Skin of body (tissue), 2 donors: ENCODE measurements around the gene PLCL2. TPM values are rescaled to one million over a fixed set of nuclear protein-coding genes. Genes with fewer than 3 reads are reported as not detected.
A peak's percentile ranks its signal among the peaks of the same experiment; 100 is the strongest.

Source experiments
- DNase-seq: peaks from one replicate; lab custom pipeline; 2025; lab: John Stamatoyannopoulos, UW
- total RNA-seq: library from RNA; depleted of rRNA; stranded (reverse); fragments of >200 nt; gene quantifications from one replicate; pipeline ENCODE4 v1.2.3, GENCODE V29; 2014

The PLCL2 gene
- total RNA-seq, 1 donor from 2014 or later, result 18.6 TPM

DNA sequence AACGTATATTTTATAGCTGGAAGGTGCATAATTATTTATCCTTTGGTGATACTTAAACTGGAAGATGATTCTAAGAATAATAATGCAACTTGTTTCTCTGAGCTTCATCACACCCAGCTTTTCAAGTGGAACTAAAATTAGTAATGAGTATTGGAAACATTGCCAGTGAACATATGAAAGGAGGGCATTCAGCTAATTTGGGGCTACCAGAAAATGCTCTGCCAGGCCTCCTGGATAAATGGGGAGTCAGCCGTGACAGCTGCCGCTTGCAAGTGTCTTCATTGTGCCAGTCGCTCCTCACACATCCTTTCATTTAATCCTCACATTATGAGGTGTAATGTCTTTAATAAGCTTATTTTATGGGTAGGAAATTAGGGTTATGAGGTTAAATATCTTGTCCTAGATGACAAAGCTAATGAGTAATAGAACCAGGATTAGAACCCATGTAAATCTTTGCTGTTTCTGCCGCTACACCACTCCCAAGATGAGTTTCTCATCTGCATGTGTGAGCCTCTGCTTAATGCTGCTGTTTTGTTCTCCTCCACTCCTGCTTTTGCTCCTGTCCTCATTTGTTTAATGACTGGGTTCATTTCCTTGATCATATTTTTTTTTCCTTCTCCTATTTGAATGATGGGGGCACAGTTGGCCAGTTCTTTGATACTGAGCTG lies 155.7 kb downstream of the PLCL2 start:
- no peak for DNase-seq

- no peak for DNase-seq
Measured at GRCh38 chr3:17040990-17041377, 156.2 kb downstream of the PLCL2 start.

- no peak for DNase-seq
Measured at GRCh38 chr3:17044855-17045254, 160.1 kb downstream of the PLCL2 start.

GRCh38 chr3:17045705-17046104 lies 160.9 kb downstream of the PLCL2 start:
- DNase-seq, result no peak

GRCh38 chr3:17046623-17047022 lies 161.9 kb downstream of the PLCL2 start:
- no peak for DNase-seq

GRCh38 chr3:17047162-17047561 lies 162.4 kb downstream of the PLCL2 start:
- DNase-seq, result no peak

DNA sequence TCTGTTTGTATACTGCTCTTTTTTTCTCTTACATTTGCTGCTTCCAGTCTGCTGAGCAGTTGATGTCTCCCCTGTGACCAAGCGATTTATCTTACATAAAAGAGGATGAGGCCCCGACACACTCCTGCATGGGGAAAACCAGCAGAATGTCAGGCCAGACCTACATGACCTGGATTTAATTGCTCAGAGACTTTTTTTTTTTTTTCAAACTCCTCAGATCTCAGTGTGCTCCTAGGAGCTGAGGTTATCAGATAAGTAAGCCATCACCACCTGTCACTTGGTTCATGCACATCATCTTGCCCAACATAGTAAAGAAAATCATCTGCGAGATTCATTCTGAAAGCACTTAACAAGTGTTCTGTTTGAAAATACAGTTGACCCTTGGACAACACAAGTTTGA lies 163.1 kb downstream of the PLCL2 start:
- DNase-seq, result no peak

DNA sequence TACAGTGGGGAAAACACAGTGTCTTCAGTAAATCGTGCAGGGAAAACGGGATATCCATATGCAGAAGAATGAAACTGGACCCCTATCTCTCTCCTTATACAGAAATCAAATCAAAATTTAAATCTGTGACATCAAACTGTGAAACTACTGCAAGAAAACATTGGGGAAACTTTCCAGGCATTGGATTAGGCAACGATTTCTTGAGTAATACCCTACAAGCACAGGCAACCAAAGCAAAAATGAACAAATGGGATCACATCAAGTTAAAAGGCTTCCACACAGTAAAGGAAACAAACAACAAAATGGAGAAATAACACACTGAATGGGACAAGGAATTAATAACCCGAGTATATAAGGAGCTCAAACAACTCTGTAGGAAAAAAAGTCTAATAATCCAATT lies 165.3 kb downstream of the PLCL2 start:
- no peak for DNase-seq

DNA sequence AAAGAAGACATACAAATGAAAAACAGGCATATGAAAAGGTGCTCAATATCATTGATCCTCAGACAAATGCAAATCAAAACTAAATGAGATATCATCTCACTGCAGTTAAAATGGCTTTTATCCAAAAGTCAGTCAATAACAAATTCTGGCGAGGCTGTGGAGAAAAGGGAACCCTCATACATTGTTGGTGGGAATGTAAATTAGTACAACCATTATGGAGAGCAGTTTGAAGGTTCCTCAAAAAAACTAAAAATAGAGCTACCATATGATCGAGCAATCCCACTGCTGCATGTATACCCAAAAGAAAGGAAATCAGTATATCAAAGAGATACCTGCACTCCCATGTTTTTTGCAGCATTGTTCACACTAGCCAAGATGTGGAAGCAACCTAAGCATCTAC lies 165.8 kb downstream of the PLCL2 start:
- no peak for DNase-seq

DNA sequence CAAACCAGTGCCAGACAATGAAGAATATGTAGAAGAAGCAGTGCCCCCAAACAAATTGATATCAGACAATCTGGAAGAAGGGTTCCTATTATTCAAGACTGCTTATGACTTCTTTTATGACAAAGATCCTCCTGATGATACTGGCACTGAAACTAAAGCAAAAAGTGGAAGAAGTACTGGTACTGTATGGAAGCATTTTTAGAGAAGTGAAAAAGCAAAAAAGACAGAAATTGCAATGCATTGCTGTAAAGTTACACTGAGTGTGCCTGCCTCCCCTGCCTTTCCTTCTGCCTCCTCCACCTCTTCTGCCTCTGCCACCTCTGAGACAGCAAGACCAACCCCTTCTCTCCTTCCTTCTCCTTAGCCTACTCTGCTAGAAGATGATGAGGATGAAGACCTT lies 167.6 kb downstream of the PLCL2 start:
- no peak for DNase-seq

DNA sequence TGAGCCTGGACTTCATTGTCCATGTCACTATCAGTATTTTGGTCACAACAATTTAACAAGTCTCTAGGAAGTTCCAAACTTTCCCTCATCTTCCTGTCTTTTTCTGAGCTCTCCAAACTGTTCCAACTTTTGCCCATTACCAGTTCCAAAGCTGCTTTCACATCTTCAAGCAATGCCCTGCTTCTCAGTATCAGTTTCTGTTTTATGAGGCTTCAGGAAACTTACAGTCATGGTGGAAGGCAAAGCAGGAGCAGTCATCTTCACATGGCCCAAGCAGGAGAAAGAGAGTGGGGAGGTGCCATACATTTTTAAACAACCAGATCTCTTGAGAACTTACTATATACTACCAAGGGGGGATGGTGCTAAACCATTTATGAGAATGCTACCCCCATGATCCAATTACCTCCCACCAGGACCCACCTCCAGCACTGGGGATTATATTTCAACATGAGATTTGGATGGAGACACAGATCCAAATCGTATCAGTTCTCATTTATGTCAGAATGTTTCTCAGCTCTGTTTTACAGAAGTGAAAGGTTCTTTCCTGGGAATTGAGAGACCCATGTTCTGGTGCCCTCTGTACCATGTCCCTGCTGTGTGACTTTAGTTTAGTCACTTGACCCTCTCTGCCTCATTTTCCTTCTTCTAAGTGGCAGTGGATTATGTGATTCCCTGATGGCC lies 169.7 kb downstream of the PLCL2 start:
- DNase-seq, result no peak

DNA sequence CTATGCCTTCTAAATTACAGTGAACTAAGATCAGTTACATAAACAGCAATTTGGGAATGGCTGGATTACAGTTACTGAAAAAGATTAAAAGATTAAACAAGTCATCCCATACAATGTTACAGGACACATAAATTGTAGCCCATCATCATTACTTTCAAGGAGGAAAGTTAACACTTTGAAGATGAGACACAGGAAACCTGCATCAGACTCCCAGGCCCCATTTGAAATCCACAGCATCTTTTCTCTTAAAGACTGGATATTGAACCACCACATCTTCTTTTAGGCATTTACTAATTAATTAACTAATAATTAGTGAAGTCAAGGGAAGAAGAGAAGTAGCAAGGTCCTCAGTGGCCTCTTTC lies 170.2 kb downstream of the PLCL2 start:
- no peak for DNase-seq

DNA sequence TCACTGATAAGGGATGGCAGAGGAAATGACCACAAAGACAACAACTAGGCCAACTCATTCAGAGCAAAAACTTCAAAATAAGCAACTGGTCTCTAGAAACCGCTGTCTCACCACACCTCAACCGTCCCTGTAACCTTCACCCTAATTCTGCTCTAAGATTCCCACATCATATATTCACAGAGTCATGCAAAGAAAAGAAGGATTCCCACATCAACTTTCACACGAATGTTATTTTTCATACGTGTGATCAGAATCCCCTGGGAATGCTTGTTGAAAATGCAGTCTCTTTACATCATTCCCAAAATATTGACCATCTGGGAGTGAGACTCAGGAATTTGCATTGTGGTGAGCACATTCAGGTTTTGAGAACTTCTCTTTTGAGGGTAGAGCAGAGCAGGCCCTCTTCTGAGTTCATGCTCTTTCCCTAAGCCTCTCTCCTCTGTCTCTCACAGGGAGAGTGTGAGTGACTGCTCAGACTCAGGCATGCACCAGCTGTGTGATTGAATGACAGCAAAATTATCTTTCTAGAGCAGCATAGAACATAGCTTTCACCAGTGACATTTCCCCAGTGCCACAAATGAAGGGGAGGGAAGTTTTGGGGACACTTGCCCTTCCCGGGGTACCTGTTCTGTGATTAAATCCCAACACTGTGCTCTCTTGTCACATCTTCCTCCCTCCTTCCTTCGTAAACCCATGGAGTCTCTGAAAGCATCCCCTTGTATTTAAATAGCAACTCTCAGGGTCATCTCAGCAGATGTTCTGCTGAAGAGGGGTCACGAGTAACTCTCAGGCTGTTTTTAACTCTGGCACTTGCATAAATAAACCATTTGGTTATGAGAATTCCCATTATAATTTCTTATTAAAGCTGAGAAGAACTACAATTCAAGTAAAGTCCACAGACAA lies 170.9 kb downstream of the PLCL2 start:
- DNase-seq, result peak; percentile 39

GRCh38 chr3:17057321-17057720 lies 172.6 kb downstream of the PLCL2 start:
- DNase-seq, result peak; percentile 26

DNA sequence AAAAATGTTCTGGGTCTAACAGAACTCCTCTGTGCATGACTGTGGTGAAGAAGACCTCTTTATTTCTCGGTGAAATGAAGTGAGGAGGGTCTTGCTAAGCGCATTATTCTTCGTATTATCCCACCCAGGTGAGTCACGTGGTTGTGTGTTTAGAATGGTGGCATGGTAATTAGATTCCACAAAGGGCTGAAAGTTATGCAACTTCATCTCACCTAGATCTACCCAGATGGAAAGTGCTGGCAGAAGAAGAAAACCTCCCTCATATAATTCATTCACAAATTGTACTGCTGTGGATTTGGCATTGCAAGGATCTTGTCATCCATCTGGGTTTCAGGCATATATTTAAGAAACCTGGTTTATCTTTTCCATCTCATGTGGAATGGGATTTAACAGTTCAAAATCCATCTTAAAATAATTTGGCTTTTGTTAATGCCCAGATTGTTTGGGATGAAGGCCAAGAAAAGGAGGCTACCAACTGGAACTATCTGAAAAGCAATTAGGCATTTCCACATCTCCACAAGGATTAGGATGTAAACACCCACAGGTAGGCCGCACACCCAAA lies 175.3 kb downstream of the PLCL2 start:
- no peak for DNase-seq

- no peak for DNase-seq
Measured at GRCh38 chr3:17061005-17061404, 176.2 kb downstream of the PLCL2 start.

DNA sequence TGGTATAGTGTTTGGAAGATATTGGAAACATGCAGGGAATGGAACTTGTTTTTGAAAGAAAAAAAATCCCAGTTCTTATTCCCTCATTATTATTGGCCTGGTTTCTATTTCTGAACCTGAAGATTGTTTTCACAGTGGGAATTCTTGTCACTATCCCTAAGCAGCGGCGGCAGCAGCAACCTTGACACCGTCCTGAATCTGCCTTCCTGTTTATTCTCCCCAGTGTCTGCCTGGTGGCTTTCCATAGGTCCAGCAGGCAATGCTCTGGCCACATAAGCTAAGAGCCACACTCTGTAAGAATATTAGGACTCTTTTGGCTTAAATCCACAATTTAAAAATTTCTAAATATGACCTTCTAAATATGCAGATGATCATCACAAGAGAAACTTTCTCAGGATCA lies 178.0 kb downstream of the PLCL2 start:
- no peak for DNase-seq

- no peak for DNase-seq
Measured at GRCh38 chr3:17063596-17063995, 178.8 kb downstream of the PLCL2 start.

DNA sequence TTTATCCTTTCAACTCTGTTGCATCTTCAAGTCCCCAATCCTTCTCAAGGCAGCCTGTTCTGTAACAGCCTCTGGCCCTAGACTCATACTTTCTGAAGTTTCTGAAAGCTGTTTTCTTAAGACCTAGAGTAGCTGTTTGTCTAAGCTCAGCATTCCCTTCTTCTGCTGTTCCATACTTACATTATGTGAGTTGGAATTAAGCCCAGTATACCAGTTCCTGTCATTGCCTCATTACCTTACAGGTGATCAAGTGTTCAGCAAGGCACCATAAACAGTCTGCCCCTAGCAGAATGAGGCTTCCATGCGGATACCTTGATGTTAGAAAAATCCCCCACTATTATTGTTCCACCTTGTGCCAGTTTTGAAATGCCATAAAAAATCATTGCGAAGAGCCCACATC lies 180.6 kb downstream of the PLCL2 start:
- DNase-seq, result no peak

- no peak for DNase-seq
Measured at GRCh38 chr3:17065881-17066280, 181.1 kb downstream of the PLCL2 start.

DNA sequence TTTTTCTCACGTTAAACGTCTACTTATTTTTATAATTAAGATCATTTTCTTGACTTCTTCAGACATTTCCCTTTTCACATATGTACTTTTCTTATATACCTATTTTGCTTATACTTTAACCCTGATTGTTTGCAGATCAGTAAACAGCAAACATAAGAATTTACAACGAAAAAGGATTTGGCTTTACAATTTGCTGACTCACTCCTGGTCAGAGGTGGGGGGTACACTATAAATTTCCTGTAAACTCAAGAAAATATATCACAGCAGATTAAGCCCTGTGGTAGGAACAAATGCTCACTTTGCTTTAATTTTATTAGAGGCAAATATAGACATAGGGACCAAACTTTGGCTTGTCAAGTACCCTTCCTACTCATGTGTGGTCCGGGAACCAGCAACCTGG lies 185.0 kb downstream of the PLCL2 start:
- no peak for DNase-seq
